GM12878 (cell line): ENCODE measurements around the gene SLCO2A1. TPM values are rescaled to one million over a fixed set of nuclear protein-coding genes. Genes with fewer than 3 reads are reported as not detected.

Source experiments
- ATAC-seq: fragments of 200-7000 bp; cut with Tn5 transposase; 3 replicates; pipeline ENCODE4 v1.9.1; 2020; ENCODE audit warnings: mild to moderate bottlenecking, moderate library complexity
- BruUV-seq: library from RNA; stranded (reverse); fragments of 400-500 nt; replicated peaks from 2 replicates; lab custom pipeline; 2021; lab: Mats Ljungman, UMichigan
- CTCF ChIA-PET: fragments of 300-600 bp; sonication (Branson Sonifier 250); formaldehyde crosslinking; extraction: SDS; loops from one replicate; lab custom pipeline; 2021; ENCODE audit warnings: inconsistent platforms; lab: Yijun Ruan, JAX
- POLR2A ChIA-PET: fragments of 350-600 bp; formaldehyde crosslinking; extraction: SDS; loops from one replicate; lab custom pipeline; 2021; ENCODE audit warnings: inconsistent platforms; lab: Charles Lee
- RAD21 ChIA-PET: fragments of 300-600 bp; sonication (Branson Sonifier 250); formaldehyde crosslinking; loops from one replicate; lab custom pipeline; 2023; ENCODE audit warnings: antibody characterized with exemption; ENCODE audit not compliant: unreplicated experiment; lab: Charles Lee
- SMC1A ChIA-PET: fragments of 300-600 bp; sonication (Branson Sonifier 250); formaldehyde crosslinking; loops from one replicate; lab custom pipeline; 2023; ENCODE audit not compliant: unreplicated experiment, uncharacterized antibody; lab: Charles Lee
- DNase-seq: peaks from one replicate; pipeline ENCODE4 v3.0.0-alpha.2; 2011; ENCODE audit warnings: low read depth, low spot score
- FAIRE-seq: peaks from 3 replicates; lab custom pipeline; 2011; peaks lifted over from hg19 to GRCh38; lab: Jason Lieb, UNC
- H2AFZ ChIP-seq: 2 replicates; pipeline ENCODE4 v1.6.0; 2011; ENCODE audit warnings: low read depth, low read length, control low read depth; ENCODE audit not compliant: control insufficient read depth
- H3K27ac ChIP-seq: 2 replicates; pipeline ENCODE4 v1.5.1; 2011; ENCODE audit warnings: control low read depth; ENCODE audit not compliant: control insufficient read depth, insufficient read depth
- H3K27me3 ChIP-seq, 2 experiments: replicated peaks in 1 of 2; 2 replicates each; pipeline versions ENCODE4 v1.6.0 to v1.6.1; 2011; ENCODE audit warnings: low read length in 1 of 2; ENCODE audit not compliant: control insufficient read depth in 2 of 2, insufficient read depth in 2 of 2
- H3K36me3 ChIP-seq, 2 experiments: 2 replicates each; pipeline ENCODE4 v1.5.1; 2011; ENCODE audit warnings: low read length in 1 of 2; ENCODE audit not compliant: control insufficient read depth in 2 of 2, insufficient read depth in 2 of 2
- H3K4me1 ChIP-seq: 2 replicates; pipeline ENCODE4 v1.6.1; 2011; ENCODE audit warnings: mild to moderate bottlenecking, low read length, moderate library complexity, mixed read lengths; ENCODE audit not compliant: control insufficient read depth, insufficient read depth
- H3K4me2 ChIP-seq: 2 replicates; pipeline ENCODE4 v1.6.0; 2011; ENCODE audit warnings: control low read depth; ENCODE audit not compliant: control insufficient read depth, insufficient read depth
- H3K4me3 ChIP-seq: fragments of 200-600 bp; sonication (generic); 2 replicates; pipeline ENCODE4 v1.5.1; 2016
- H3K79me2 ChIP-seq: 2 replicates; pipeline ENCODE4 v1.6.0; 2011; ENCODE audit warnings: low read length; ENCODE audit not compliant: control insufficient read depth, insufficient read depth
- H3K9ac ChIP-seq: 2 replicates; pipeline ENCODE4 v1.8.0; 2011; ENCODE audit warnings: low read length, control low read depth, mixed read lengths; ENCODE audit not compliant: control insufficient read depth, insufficient read depth
- H3K9me3 ChIP-seq: replicated peaks from 3 replicates; pipeline ENCODE4 v1.5.1; 2011; ENCODE audit warnings: mild to moderate bottlenecking, low read length; ENCODE audit not compliant: control insufficient read depth, insufficient read depth
- H4K20me1 ChIP-seq: 2 replicates; pipeline ENCODE4 v1.6.0; 2011; ENCODE audit not compliant: control insufficient read depth, insufficient read depth
- ASH2L ChIP-seq: fragments of 300-600, 200-600 bp; sonication (generic); IDR thresholded peaks from 2 replicates; pipeline ENCODE4 v1.6.1; 2017; ENCODE audit warnings: low read depth, mild to moderate bottlenecking, borderline replicate concordance
- CBFB ChIP-seq: IDR thresholded peaks from 2 replicates; pipeline ENCODE4 v1.6.1; 2016; ENCODE audit warnings: antibody characterized with exemption, low read depth
- CBX5 ChIP-seq: sonication (generic); IDR thresholded peaks from 2 replicates; pipeline ENCODE4 v1.6.1; 2016; ENCODE audit warnings: low read depth, moderate library complexity, mild to moderate bottlenecking, inconsistent platforms
- ESRRA ChIP-seq: IDR thresholded peaks from 2 replicates; pipeline ENCODE4 v1.6.1; 2012; ENCODE audit warnings: mild to moderate bottlenecking, low read length, improper control_type of control experiment
- GABPA ChIP-seq: IDR thresholded peaks from 2 replicates; pipeline ENCODE4 v1.6.1; 2014; ENCODE audit warnings: antibody characterized with exemption, low read depth, mild to moderate bottlenecking, inconsistent platforms
- HDAC2 ChIP-seq: fragments of 200-600 bp; sonication (generic); IDR thresholded peaks from 2 replicates; pipeline ENCODE4 v1.6.1; 2017
- NFXL1 ChIP-seq: fragments of 450-650 bp; IDR thresholded peaks from 2 replicates; pipeline ENCODE4 v1.6.1; 2017; ENCODE audit warnings: antibody characterized with exemption, mild to moderate bottlenecking, borderline replicate concordance
- RAD21 ChIP-seq: IDR thresholded peaks from 2 replicates; pipeline ENCODE4 v1.6.1; 2011; ENCODE audit warnings: mild to moderate bottlenecking, low read depth, low read length, moderate library complexity; ENCODE audit not compliant: insufficient read depth
- SRF ChIP-seq, 2 experiments: IDR thresholded peaks; 2 replicates each; pipeline ENCODE4 v1.6.1; 2011; ENCODE audit warnings: low read depth in 2 of 2, low read length in 2 of 2, mild to moderate bottlenecking in 1 of 2, moderate library complexity in 1 of 2
- ZNF207 ChIP-seq: fragments of 450-650 bp; IDR thresholded peaks from 2 replicates; pipeline ENCODE4 v1.6.1; 2014; ENCODE audit warnings: antibody characterized with exemption, mild to moderate bottlenecking, borderline replicate concordance
- ZNF24 ChIP-seq: fragments of 450-650 bp; IDR thresholded peaks from 2 replicates; pipeline ENCODE4 v1.6.1; 2017; ENCODE audit warnings: antibody characterized with exemption, mild to moderate bottlenecking
- ZNF622 ChIP-seq: fragments of 450-650 bp; IDR thresholded peaks from 2 replicates; pipeline ENCODE4 v1.6.1; 2017; ENCODE audit warnings: mild to moderate bottlenecking, inconsistent platforms
- WGBS: methylation state at CpG from one replicate; pipeline ENCODE4 v1.1.6; 2016; ENCODE audit warnings: low lambda C conversion rate; ENCODE audit not compliant: insufficient replicate concordance, insufficient coverage; ENCODE audit errors: missing lambda C conversion rate; 5-methylcytosine and 5-hydroxymethylcytosine counted together
- in situ Hi-C: fragments of 300-500 bp; cut with MboI; formaldehyde crosslinking; loops from 9 replicates; pipeline ENCODE4 v1.14.3; 2018; ENCODE audit warnings: mixed read lengths
- intact Hi-C: fragments of 100-400 bp; cut with micrococcal nuclease; formaldehyde crosslinking; loops from one replicate; pipeline ENCODE4 v1.14.2; 2022; ENCODE audit not compliant: unreplicated experiment
- polyA plus RNA-seq, 11 experiments: library from polyadenylated mRNA; depleted of rRNA in 4 of 11; unstranded in 6 of 11; stranded (reverse) in 5 of 11; fragments of >200 nt; fragmentation: Nextera tagmentation in 4 of 11; fragmentation: Illumina TruSeq in 1 of 11; extraction: Ambion mirVana in 4 of 11; extraction: Trizol in 1 of 11; gene quantifications; 1 replicate in 1 of 11; 2 replicates in 10 of 11; pipeline versions ENCODE4 v1.2.1 to v1.2.3, GENCODE V29; 2011 to 2016; ENCODE audit warnings: inconsistent platforms in 2 of 11, missing spikeins in 2 of 11, low read depth in 1 of 11
- total RNA-seq, 4 experiments: library from RNA; depleted of rRNA in 3 of 4; stranded (reverse); fragments of >200 nt in 3 of 4; fragmentation: Illumina TruSeq in 1 of 4; extraction: Trizol in 1 of 4; gene quantifications; 2 replicates each; pipeline versions ENCODE4 v1.2.1 to v1.2.3, GENCODE V29; 2013 to 2021
- TF ChIP-seq, protein P1 (sequence below): fragments of 450-650 bp; conservative IDR thresholded peaks from 2 replicates; pipeline ENCODE4 v1.6.1; 2017; ENCODE audit warnings: mild to moderate bottlenecking, moderate library complexity
- TF ChIP-seq, protein P2 (sequence below): fragments of 450-650 bp; formaldehyde crosslinking; IDR thresholded peaks from 2 replicates; pipeline ENCODE4 v1.5.0; 2022; ENCODE audit warnings: mild to moderate bottlenecking, missing genetic modification characterization
- TF ChIP-seq, protein P3 (sequence below): IDR thresholded peaks from 2 replicates; pipeline ENCODE4 v1.6.1; 2012; ENCODE audit warnings: improper control_type of control experiment, low read depth, low read length; ENCODE audit not compliant: insufficient replicate concordance

The SLCO2A1 gene
- total and polyA plus RNA-seq, 10 of the 15 experiments (the other 5 are each of a cell fraction or from before 2014, with no cell fraction given), result 0.05 TPM; not detected in 9

DNA sequence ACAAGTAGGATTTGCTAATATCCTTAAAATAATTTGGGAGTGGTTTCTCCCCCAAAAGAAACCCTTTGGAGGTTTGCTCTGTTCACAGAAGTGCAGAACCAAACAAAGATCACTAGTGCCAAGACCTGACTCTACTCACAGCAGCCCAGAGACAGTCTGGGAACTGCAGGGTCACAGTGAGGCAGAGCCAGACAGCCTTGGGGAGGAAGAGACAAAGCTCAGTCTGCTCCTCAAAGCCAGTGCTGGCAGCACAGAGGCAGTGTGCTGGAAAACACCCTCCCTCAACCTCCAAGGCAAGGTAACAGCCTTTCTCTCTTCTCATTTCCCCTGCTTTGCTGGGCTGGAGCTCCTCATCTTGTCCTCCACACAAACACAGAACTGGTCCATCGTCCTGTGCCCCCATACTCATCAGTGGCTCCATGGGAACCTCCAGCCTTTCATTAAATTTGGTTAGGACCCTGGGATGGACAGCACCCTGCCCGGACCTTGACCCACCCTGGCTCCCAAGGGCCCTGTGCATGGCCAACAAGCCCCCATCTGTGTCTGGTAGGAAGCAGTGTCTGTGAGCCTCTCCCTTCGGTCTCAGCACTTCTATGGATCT is 146.6 kb downstream of the SLCO2A1 start:
- Histone ChIP-seq H3K27ac (no peak overlapping the region), H3K4me1 (peaks cover 21% of the 10 kb centered on the region), H3K27me3 (peaks cover 0 to 3% of the 10 kb centered on the region in 2 experiments; a peak in 2 of 4 replicates), H3K79me2 (no peaks in the 10 kb centered on the region), H4K20me1 (no peaks in the 10 kb centered on the region), H3K9me3 (peaks cover 1% of the 10 kb centered on the region; the same call in 1 of the 3 replicates), H3K4me2 (no peak overlapping the region), H3K9ac (no peak overlapping the region), H3K4me3 (no peak overlapping the region), H3K36me3 (no peaks in the 10 kb centered on the region), H2AFZ (no peak overlapping the region)
- ChIA-PET CTCF (no interaction called here), RAD21 (no interaction called here), POLR2A (no interaction called here), SMC1A (no interaction called here)
- DNase-seq (no peak), ATAC-seq (no peak), FAIRE-seq (no peak)
- no TSS peak for BruUV-seq
- intact Hi-C loops, result no loop called here
- in situ Hi-C loops, result no loop called here
- 19% methylated on average over 3 of the region's 3 CpGs for WGBS
- TF ChIP-seq, protein P1, sequence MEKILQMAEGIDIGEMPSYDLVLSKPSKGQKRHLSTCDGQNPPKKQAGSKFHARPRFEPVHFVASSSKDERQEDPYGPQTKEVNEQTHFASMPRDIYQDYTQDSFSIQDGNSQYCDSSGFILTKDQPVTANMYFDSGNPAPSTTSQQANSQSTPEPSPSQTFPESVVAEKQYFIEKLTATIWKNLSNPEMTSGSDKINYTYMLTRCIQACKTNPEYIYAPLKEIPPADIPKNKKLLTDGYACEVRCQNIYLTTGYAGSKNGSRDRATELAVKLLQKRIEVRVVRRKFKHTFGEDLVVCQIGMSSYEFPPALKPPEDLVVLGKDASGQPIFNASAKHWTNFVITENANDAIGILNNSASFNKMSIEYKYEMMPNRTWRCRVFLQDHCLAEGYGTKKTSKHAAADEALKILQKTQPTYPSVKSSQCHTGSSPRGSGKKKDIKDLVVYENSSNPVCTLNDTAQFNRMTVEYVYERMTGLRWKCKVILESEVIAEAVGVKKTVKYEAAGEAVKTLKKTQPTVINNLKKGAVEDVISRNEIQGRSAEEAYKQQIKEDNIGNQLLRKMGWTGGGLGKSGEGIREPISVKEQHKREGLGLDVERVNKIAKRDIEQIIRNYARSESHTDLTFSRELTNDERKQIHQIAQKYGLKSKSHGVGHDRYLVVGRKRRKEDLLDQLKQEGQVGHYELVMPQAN, result no peak
- TF ChIP-seq, protein P2, sequence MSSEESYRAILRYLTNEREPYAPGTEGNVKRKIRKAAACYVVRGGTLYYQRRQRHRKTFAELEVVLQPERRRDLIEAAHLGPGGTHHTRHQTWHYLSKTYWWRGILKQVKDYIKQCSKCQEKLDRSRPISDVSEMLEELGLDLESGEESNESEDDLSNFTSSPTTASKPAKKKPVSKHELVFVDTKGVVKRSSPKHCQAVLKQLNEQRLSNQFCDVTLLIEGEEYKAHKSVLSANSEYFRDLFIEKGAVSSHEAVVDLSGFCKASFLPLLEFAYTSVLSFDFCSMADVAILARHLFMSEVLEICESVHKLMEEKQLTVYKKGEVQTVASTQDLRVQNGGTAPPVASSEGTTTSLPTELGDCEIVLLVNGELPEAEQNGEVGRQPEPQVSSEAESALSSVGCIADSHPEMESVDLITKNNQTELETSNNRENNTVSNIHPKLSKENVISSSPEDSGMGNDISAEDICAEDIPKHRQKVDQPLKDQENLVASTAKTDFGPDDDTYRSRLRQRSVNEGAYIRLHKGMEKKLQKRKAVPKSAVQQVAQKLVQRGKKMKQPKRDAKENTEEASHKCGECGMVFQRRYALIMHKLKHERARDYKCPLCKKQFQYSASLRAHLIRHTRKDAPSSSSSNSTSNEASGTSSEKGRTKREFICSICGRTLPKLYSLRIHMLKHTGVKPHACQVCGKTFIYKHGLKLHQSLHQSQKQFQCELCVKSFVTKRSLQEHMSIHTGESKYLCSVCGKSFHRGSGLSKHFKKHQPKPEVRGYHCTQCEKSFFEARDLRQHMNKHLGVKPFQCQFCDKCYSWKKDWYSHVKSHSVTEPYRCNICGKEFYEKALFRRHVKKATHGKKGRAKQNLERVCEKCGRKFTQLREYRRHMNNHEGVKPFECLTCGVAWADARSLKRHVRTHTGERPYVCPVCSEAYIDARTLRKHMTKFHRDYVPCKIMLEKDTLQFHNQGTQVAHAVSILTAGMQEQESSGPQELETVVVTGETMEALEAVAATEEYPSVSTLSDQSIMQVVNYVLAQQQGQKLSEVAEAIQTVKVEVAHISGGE (CRISPR knock-in tag), result no peak
- TF ChIP-seq CBX5 (no peak), SRF (IDR thresholded peaks at IDR 0.05; ENCODE audit: low read depth in 2 of 2, low read length in 2 of 2) (no peak), ZNF207 (no peak), RAD21 (no peak), ASH2L (no peak), CBFB (no peak), ZNF622 (no peak), NFXL1 (no peak), ESRRA (no peak), GABPA (no peak), HDAC2 (no peak), ZNF24 (no peak)
- TF ChIP-seq, protein P3, sequence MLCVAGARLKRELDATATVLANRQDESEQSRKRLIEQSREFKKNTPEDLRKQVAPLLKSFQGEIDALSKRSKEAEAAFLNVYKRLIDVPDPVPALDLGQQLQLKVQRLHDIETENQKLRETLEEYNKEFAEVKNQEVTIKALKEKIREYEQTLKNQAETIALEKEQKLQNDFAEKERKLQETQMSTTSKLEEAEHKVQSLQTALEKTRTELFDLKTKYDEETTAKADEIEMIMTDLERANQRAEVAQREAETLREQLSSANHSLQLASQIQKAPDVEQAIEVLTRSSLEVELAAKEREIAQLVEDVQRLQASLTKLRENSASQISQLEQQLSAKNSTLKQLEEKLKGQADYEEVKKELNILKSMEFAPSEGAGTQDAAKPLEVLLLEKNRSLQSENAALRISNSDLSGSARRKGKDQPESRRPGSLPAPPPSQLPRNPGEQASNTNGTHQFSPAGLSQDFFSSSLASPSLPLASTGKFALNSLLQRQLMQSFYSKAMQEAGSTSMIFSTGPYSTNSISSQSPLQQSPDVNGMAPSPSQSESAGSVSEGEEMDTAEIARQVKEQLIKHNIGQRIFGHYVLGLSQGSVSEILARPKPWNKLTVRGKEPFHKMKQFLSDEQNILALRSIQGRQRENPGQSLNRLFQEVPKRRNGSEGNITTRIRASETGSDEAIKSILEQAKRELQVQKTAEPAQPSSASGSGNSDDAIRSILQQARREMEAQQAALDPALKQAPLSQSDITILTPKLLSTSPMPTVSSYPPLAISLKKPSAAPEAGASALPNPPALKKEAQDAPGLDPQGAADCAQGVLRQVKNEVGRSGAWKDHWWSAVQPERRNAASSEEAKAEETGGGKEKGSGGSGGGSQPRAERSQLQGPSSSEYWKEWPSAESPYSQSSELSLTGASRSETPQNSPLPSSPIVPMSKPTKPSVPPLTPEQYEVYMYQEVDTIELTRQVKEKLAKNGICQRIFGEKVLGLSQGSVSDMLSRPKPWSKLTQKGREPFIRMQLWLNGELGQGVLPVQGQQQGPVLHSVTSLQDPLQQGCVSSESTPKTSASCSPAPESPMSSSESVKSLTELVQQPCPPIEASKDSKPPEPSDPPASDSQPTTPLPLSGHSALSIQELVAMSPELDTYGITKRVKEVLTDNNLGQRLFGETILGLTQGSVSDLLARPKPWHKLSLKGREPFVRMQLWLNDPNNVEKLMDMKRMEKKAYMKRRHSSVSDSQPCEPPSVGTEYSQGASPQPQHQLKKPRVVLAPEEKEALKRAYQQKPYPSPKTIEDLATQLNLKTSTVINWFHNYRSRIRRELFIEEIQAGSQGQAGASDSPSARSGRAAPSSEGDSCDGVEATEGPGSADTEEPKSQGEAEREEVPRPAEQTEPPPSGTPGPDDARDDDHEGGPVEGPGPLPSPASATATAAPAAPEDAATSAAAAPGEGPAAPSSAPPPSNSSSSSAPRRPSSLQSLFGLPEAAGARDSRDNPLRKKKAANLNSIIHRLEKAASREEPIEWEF, result no peak
